ENCODE data around the gene MAOA.
"Not testable (repeated sequence)": the region's sequence is repeated elsewhere in the genome, so short reads cannot be mapped to it uniquely, and the experiment has no call there.

The MAOA gene

GRCh38 chrX:43664258-43664657 lies 8.2 kb downstream of the MAOA start:
- no peak for DNase-seq
- Histone ChIP-seq H3K36me3 (no peaks in the 10 kb centered on the region), H3K9me3 (ENCODE audit: severe bottlenecking) (no peaks in the 10 kb centered on the region), H3K27me3 (ENCODE audit: insufficient read depth, low read depth, severe bottlenecking) (no peaks in the 10 kb centered on the region), H3K4me3 (ENCODE audit: low read depth, low read length) (no peak overlapping the region), H3K27ac (no peak overlapping the region)
- TF ChIP-seq, protein P1, sequence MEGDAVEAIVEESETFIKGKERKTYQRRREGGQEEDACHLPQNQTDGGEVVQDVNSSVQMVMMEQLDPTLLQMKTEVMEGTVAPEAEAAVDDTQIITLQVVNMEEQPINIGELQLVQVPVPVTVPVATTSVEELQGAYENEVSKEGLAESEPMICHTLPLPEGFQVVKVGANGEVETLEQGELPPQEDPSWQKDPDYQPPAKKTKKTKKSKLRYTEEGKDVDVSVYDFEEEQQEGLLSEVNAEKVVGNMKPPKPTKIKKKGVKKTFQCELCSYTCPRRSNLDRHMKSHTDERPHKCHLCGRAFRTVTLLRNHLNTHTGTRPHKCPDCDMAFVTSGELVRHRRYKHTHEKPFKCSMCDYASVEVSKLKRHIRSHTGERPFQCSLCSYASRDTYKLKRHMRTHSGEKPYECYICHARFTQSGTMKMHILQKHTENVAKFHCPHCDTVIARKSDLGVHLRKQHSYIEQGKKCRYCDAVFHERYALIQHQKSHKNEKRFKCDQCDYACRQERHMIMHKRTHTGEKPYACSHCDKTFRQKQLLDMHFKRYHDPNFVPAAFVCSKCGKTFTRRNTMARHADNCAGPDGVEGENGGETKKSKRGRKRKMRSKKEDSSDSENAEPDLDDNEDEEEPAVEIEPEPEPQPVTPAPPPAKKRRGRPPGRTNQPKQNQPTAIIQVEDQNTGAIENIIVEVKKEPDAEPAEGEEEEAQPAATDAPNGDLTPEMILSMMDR (IDR thresholded peaks at IDR 0.05; ENCODE audit: low read depth, low read length): no peak

DNA sequence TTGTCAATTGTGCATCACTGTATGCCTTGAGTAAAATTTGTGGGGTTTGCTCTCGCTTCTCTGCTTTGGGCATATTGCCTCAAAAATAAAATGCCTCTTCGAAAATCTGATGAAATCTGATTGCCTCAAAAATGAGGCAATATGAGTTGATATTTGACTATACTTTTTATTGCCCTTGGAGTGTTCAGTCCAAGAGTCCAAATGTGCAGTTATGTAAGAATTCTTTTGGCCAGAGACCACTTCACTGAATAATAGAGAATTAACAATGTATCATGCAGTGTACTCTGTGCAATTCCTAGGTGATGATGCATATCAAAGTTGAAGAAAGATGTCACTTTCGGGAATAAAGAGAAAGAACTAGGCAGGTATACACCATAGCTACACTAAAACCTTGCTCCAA lies 8.6 kb downstream of the MAOA start:
- Histone ChIP-seq H3K9me3 (ENCODE audit: severe bottlenecking) (no peaks in the 10 kb centered on the region), H3K36me3 (no peaks in the 10 kb centered on the region), H3K27ac (no peak overlapping the region), H3K4me3 (ENCODE audit: low read depth, low read length) (no peak overlapping the region), H3K27me3 (ENCODE audit: insufficient read depth, low read depth, severe bottlenecking) (no peaks in the 10 kb centered on the region)
- TF ChIP-seq, protein P1 (IDR thresholded peaks at IDR 0.05; ENCODE audit: low read depth, low read length): no peak
- DNase-seq: no peak

GRCh38 chrX:43666311-43666912 lies 10.3 kb downstream of the MAOA start:
- H3K4me3 ChIP-seq (ENCODE audit: low read depth, low read length): no peak overlapping the region
- no peaks in the 10 kb centered on the region for H3K9me3 ChIP-seq (ENCODE audit: severe bottlenecking)
- TF ChIP-seq, protein P1 (IDR thresholded peaks at IDR 0.05; ENCODE audit: low read depth, low read length): no peak
- H3K27me3 ChIP-seq (ENCODE audit: insufficient read depth, low read depth, severe bottlenecking): no peaks in the 10 kb centered on the region
- no peak for DNase-seq
- no peak overlapping the region for H3K27ac ChIP-seq
- no peaks in the 10 kb centered on the region for H3K36me3 ChIP-seq

DNA sequence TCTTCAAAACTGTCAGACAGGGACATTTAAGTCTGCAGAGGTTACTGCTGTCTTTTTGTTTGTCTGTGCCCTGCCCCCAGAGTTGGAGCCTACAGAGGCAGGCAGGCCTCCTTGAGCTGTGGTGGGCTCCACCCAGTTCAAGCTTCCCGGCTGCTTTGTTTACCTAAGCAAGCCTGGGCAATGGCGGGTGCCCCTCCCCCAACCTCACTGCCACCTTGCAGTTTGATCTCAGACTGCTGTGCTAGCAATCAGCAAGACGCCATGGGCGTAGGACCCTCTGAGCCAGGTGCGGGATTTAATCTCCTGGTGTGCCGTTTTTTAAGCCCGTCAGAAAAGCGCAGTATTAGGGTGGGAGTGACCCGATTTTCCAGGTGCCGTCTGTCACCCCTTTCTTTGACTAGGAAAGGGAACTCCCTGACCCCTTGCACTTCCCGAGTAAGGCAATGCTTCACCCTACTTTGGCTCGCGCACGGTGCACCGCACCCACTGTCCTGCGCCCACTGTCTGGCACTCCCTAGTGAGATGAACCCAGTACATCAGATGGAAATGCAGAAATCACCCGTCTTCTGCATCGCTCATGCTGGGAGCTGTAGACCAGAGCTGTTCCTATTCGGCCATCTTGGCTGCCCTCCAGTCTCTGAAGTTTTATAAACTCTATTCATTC lies 20.0 kb downstream of the MAOA start:
- H3K27ac ChIP-seq; H3K27me3 ChIP-seq (ENCODE audit: insufficient read depth, low read depth, severe bottlenecking); DNase-seq; H3K9me3 ChIP-seq (ENCODE audit: severe bottlenecking); H3K36me3 ChIP-seq; H3K4me3 ChIP-seq (ENCODE audit: low read depth, low read length): not testable (repeated sequence)

GRCh38 chrX:43676971-43677572 lies 21.0 kb downstream of the MAOA start:
- H3K36me3 ChIP-seq: no peaks in the 10 kb centered on the region
- DNase-seq: no peak
- H3K9me3 ChIP-seq (ENCODE audit: severe bottlenecking): no peaks in the 10 kb centered on the region
- H3K27ac ChIP-seq: no peak overlapping the region
- H3K27me3 ChIP-seq (ENCODE audit: insufficient read depth, low read depth, severe bottlenecking): no peaks in the 10 kb centered on the region
- TF ChIP-seq, protein P1 (IDR thresholded peaks at IDR 0.05; ENCODE audit: low read depth, low read length): no peak
- H3K4me3 ChIP-seq (ENCODE audit: low read depth, low read length): no peak overlapping the region

GRCh38 chrX:43677993-43678392 lies 21.9 kb downstream of the MAOA start:
- Histone ChIP-seq H3K27ac (no peak overlapping the region), H3K27me3 (ENCODE audit: insufficient read depth, low read depth, severe bottlenecking) (no peaks in the 10 kb centered on the region), H3K36me3 (no peaks in the 10 kb centered on the region), H3K9me3 (ENCODE audit: severe bottlenecking) (no peaks in the 10 kb centered on the region), H3K4me3 (ENCODE audit: low read depth, low read length) (no peak overlapping the region)
- DNase-seq: no peak
- TF ChIP-seq, protein P1 (IDR thresholded peaks at IDR 0.05; ENCODE audit: low read depth, low read length): no peak
